ENCODE measurements around the gene PLCXD3. TPM values are rescaled to one million over a fixed set of nuclear protein-coding genes. Genes with fewer than 3 reads are reported as not detected.

PLCXD3 gene
- total RNA-seq, 1 donor from 2014 or later, result 7.2 TPM

DNA sequence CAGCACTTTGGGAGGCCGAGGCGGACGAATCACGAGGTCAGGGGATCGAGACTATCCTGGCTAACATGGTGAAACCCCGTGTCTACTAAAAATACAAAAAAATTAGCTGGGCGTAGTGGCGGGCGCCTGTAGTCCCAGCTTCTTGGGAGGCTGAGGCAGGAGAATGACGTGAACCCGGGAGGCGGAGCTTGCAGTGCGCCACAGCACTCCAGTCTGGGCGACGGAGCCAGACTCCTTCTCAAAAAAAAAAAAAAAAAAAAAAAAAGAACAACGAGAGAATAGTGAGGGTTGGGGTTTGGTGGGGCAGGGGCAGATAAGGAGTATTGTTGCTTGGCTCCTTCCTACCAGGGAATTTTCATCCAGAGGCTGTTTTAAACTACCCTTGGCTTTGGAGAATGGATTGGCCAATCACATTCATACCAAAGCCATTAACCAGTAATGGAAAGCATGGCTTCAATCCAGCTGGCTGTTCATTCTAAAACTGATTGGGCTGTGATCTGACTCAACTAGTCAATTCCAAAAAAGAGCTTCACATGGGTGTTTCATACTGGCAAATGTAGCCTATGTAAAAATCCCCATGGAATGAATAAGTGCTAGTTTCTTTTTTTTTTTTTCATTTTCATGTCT, 64.4 kb downstream of the PLCXD3 start:
- Histone ChIP-seq H3K4me1 (no peaks in the 10 kb centered on the region), H3K4me3 (no peak overlapping the region), H3K27ac (no peak overlapping the region), H3K36me3 (no peaks in the 10 kb centered on the region), H3K9me3 (no peaks in the 10 kb centered on the region), H3K27me3 (no peaks in the 10 kb centered on the region)
- TF ChIP-seq, protein P1, sequence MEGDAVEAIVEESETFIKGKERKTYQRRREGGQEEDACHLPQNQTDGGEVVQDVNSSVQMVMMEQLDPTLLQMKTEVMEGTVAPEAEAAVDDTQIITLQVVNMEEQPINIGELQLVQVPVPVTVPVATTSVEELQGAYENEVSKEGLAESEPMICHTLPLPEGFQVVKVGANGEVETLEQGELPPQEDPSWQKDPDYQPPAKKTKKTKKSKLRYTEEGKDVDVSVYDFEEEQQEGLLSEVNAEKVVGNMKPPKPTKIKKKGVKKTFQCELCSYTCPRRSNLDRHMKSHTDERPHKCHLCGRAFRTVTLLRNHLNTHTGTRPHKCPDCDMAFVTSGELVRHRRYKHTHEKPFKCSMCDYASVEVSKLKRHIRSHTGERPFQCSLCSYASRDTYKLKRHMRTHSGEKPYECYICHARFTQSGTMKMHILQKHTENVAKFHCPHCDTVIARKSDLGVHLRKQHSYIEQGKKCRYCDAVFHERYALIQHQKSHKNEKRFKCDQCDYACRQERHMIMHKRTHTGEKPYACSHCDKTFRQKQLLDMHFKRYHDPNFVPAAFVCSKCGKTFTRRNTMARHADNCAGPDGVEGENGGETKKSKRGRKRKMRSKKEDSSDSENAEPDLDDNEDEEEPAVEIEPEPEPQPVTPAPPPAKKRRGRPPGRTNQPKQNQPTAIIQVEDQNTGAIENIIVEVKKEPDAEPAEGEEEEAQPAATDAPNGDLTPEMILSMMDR (IDR thresholded peaks at IDR 0.05), result no peak
- intact Hi-C loops (cut with DNase I), result no loop called here
- DNase-seq (ENCODE audit: low spot score in 2 of 2), result no peak

DNA sequence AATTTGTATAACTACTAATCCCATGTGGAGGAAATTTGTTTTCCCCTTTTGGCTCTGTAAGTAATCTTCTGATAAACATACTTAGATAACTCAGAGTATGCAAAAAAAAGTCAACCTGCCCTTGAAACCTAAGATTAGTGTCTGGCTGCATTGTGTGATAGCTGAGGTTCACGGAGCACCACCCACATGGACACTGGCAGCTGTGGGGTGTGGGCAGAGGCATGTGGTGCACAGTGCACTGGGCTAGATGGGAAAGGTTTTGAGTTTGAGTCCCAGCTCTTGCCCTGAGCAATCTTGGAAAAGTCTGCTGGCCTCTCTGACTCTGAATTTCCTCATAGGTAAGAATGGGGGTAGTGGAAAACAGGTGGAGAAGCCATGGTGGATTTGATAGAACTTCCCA, 75.1 kb downstream of the PLCXD3 start:
- no peaks in the 10 kb centered on the region for H3K27me3 ChIP-seq
- intact Hi-C loops (cut with DNase I), result no loop called here
- no peak overlapping the region for H3K4me3 ChIP-seq
- no peaks in the 10 kb centered on the region for H3K4me1 ChIP-seq
- TF ChIP-seq, protein P1 (IDR thresholded peaks at IDR 0.05), result no peak
- no peak overlapping the region for H3K27ac ChIP-seq
- no peaks in the 10 kb centered on the region for H3K9me3 ChIP-seq
- no peaks in the 10 kb centered on the region for H3K36me3 ChIP-seq
- DNase-seq (ENCODE audit: low spot score in 2 of 2), result no peak

DNA sequence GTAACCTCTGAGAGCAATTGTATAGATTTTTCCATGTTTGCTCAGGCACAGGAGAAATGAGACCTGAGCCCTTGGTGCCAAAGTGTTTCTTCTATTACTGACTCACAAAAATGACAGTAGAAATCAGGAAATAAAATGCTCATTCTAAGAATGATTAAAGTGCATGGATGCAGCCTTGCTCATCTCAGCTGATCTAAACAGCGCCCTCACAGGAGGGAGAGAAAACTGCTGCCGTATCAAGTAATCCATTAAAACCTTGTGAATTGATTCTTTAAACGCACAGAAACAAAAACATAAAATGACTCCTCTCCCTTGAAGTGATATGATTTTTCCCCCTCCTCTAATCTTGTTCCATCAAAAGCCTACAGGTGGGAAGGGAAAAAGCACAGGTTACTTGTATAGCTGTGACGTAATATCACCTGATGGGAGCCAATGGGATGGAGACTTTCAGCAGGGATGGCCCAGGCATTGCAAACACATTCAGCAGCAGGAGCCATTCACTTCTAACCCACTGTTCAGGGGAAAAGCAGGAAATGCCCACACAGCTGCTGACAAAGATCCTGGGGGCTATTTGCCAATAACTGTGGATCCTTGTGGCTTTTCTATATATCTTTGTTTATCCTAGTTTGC, 76.7 kb downstream of the PLCXD3 start:
- intact Hi-C loops (cut with DNase I), result no loop called here

DNA sequence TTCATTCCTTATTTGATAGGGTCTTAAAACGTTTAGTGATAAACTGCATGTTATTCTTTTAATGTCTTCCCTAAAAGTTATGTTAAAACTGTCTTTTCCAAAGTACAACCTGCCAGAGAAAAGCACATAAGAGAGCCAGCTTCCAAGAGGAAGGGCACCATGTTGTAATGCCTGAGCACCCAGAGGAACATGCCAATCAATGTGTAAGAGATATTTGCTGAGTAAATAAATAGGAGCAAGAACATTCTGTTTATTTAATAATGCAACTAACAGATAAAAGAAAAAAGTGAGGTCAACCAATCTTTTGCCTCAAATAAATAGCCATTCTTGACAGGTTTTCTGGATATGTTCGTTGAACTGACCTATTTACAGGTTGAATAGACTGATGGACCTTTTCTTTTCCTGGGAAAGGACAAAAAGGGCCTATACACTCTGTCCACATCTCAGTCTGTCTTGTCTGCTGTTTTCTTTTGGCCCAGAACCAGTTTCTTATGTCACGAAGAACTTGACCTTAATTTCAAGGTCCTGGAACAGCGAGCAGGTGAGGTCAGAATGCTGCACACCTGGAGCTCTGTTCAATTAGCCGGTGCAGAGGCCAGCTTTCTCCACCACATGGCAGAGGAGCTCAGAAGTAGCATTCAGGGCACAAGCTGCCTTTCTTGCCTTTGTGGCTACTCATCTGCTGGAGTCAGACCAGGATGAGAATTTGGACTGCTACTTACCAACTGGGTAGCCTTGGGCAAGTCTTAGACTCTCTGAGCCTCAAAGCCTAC, 77.7 kb downstream of the PLCXD3 start:
- no peaks in the 10 kb centered on the region for H3K9me3 ChIP-seq
- H3K27ac ChIP-seq, result no peak overlapping the region
- intact Hi-C loops (cut with DNase I), result no loop called here
- no peaks in the 10 kb centered on the region for H3K27me3 ChIP-seq
- H3K4me1 ChIP-seq, result no peaks in the 10 kb centered on the region
- no peaks in the 10 kb centered on the region for H3K36me3 ChIP-seq
- DNase-seq (ENCODE audit: low spot score in 2 of 2), result no peak
- H3K4me3 ChIP-seq, result no peak overlapping the region
- TF ChIP-seq, protein P1 (IDR thresholded peaks at IDR 0.05), result no peak

More for the DNA sequence above, 76.7 kb downstream of the PLCXD3 start:
- Histone ChIP-seq H3K27ac (no peak overlapping the region), H3K4me1 (no peaks in the 10 kb centered on the region), H3K27me3 (no peaks in the 10 kb centered on the region), H3K9me3 (no peaks in the 10 kb centered on the region), H3K36me3 (no peaks in the 10 kb centered on the region), H3K4me3 (no peak overlapping the region)
- DNase-seq (ENCODE audit: low spot score in 2 of 2), result no peak
- TF ChIP-seq, protein P1 (IDR thresholded peaks at IDR 0.05), result no peak

DNA sequence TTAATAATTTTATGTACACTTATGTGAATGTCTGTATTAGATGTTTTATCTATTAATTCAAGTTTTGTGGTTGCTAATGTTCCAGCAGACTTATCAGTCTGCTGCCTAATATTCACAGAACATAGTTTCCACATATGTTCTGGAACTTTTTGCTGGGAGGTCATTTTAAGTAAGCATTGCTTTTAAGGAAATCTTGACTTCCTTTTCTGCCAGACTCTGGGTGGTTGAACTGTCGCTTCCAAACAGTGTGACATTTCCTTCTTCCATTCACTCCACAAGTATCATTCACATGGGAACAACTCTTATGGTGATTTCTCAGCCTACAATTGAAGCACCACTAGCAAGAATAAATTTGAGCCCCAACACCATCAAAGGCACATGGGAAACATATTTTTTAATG, 82.9 kb downstream of the PLCXD3 start:
- intact Hi-C loops (cut with DNase I), result no loop called here
- DNase-seq (ENCODE audit: low spot score in 2 of 2), result no peak
- Histone ChIP-seq H3K9me3 (no peaks in the 10 kb centered on the region), H3K36me3 (no peaks in the 10 kb centered on the region), H3K27ac (no peak overlapping the region), H3K4me1 (no peaks in the 10 kb centered on the region), H3K27me3 (no peaks in the 10 kb centered on the region), H3K4me3 (no peak overlapping the region)
- TF ChIP-seq, protein P1 (IDR thresholded peaks at IDR 0.05), result no peak

Data from ascending aorta (tissue), 2 donors.